CD4-positive, alpha-beta memory T cell (primary cell): ENCODE results near the gene MAML2. TPM values are rescaled to one million over a fixed set of nuclear protein-coding genes. Genes with fewer than 3 reads are reported as not detected.

Experiments used
- CTCF ChIA-PET: fragments of 350-600 bp; sonication (Branson Sonifier 250); formaldehyde crosslinking; loops from one replicate; lab custom pipeline; 2021; ENCODE audit warnings: inconsistent platforms; ENCODE audit not compliant: partially characterized antibody; lab: Charles Lee
- POLR2A ChIA-PET: fragments of 350-600 bp; sonication (Branson Sonifier 250); formaldehyde crosslinking; loops from one replicate; lab custom pipeline; 2021; ENCODE audit not compliant: partially characterized antibody; lab: Charles Lee
- DNase-seq, 5 donors: peaks; one replicate each; pipeline versions ENCODE4 v3.0.0 to v3.0.0-alpha.2; 2020 to 2022; ENCODE audit warnings: mixed read lengths in 1 of 5
- H3K27ac ChIP-seq: one replicate; pipeline ENCODE4 v1.7.0; 2013; ENCODE audit warnings: low read depth, low read length
- H3K27me3 ChIP-seq: 2 replicates; pipeline ENCODE4 v1.7.0; 2013; ENCODE audit warnings: mild to moderate bottlenecking, low read length, moderate library complexity; ENCODE audit not compliant: insufficient read depth
- H3K36me3 ChIP-seq: 2 replicates; pipeline ENCODE4 v1.7.0; 2013; ENCODE audit warnings: mild to moderate bottlenecking, low read length, moderate library complexity; ENCODE audit not compliant: insufficient read depth
- H3K4me1 ChIP-seq: 2 replicates; pipeline ENCODE4 v1.7.0; 2013; ENCODE audit warnings: mild to moderate bottlenecking, low read length, moderate library complexity; ENCODE audit not compliant: insufficient read depth
- H3K4me3 ChIP-seq, 2 donors: one replicate each; pipeline ENCODE4 v1.7.0; 2013; ENCODE audit warnings: low read length in 2 of 2, mild to moderate bottlenecking in 1 of 2
- H3K9me3 ChIP-seq, 2 donors: one replicate each; pipeline ENCODE4 v1.7.0; 2013; ENCODE audit warnings: low read length in 2 of 2, control low read depth in 1 of 2; ENCODE audit not compliant: control insufficient read depth in 1 of 2
- H3K27ac Mint-ChIP-seq, 7 donors: one replicate each; pipeline ENCODE4 v1.8.0; 2020 to 2021; ENCODE audit warnings: mixed read lengths in 7 of 7, mild to moderate bottlenecking in 6 of 7, inconsistent platforms in 3 of 7, moderate library complexity in 3 of 7
- H3K27me3 Mint-ChIP-seq, 2 donors: one replicate each; pipeline ENCODE4 v1.8.0; 2020 to 2021; ENCODE audit warnings: mixed read lengths in 2 of 2
- H3K36me3 Mint-ChIP-seq, 2 donors: one replicate each; pipeline ENCODE4 v1.8.0; 2020 to 2021; ENCODE audit warnings: mixed read lengths in 2 of 2, inconsistent platforms in 1 of 2, mild to moderate bottlenecking in 1 of 2
- H3K4me1 Mint-ChIP-seq, 4 donors: one replicate each; pipeline ENCODE4 v1.8.0; 2020 to 2021; ENCODE audit warnings: mixed read lengths in 4 of 4, mild to moderate bottlenecking in 1 of 4
- H3K4me3 Mint-ChIP-seq, 8 donors: one replicate each; pipeline ENCODE4 v1.8.0; 2020 to 2021; ENCODE audit warnings: mixed read lengths in 8 of 8, mild to moderate bottlenecking in 7 of 8, moderate library complexity in 6 of 8, inconsistent platforms in 3 of 8
- H3K9me3 Mint-ChIP-seq, 8 donors: one replicate each; pipeline ENCODE4 v1.8.0; 2020 to 2021; ENCODE audit warnings: mixed read lengths in 8 of 8, mild to moderate bottlenecking in 5 of 8, inconsistent platforms in 3 of 8, moderate library complexity in 1 of 8
- intact Hi-C: fragments of 100-400 bp; cut with micrococcal nuclease; formaldehyde crosslinking; loops from one replicate; pipeline ENCODE4 v1.15.1; 2023
- polyA plus RNA-seq, 2 donors: library from polyadenylated mRNA; unstranded; fragments of 300-500 nt; fragmentation: Illumina TruSeq; gene quantifications; one replicate each; pipeline ENCODE4 v1.2.3, GENCODE V29; 2021
- total RNA-seq, 2 experiments: library from RNA; stranded (reverse); gene quantifications; one replicate each; pipeline ENCODE4 v1.2.3, GENCODE V29; 2021

The MAML2 gene
- total and polyA plus RNA-seq, 4 experiments from 2014 or later = 1.6 to 38.3 (median 25.5) TPM

GRCh38 chr11:96267496-96268032, 75.4 kb downstream of the MAML2 start:
- peak; percentile 35 to 71 (median 46) for DNase-seq
- peaks cover 61 to 92% (median 77%) of the 10 kb centered on the region in 4 donors for H3K4me1 Mint-ChIP-seq

GRCh38 chr11:96267001-96267495, 75.9 kb downstream of the MAML2 start:
- Mint-ChIP-seq H3K9me3 (peaks cover 0 to 10% (median under 1%) of the 10 kb centered on the region in 8 donors), H3K27ac (peak overlapping the region; percentile 88 to 96 (median 93)), H3K36me3 (peaks cover 29 to 46% of the 10 kb centered on the region in 2 donors), H3K27me3 (no peaks in the 10 kb centered on the region), H3K4me1 (peaks cover 59 to 89% (median 73%) of the 10 kb centered on the region in 4 donors), H3K4me3 (peak overlapping the region; percentile 70 to 90 (median 82))
- H3K4me1 ChIP-seq = peaks cover 55% of the 10 kb centered on the region
- H3K27me3 ChIP-seq = no peaks in the 10 kb centered on the region
- no peaks in the 10 kb centered on the region for H3K36me3 ChIP-seq
- ChIA-PET POLR2A (interaction anchor here (0.6 to 3.4 kb wide), 11 partner anchors 9 to 1036 kb away, joined by 3 to 27 read pairs (median 6); partner anchors contain the start of genes MAML2 and SESN3), CTCF (interaction anchor here (1.1 to 3.9 kb wide), 7 partner anchors 12 to 255 kb away, joined by 3 to 32 read pairs (median 4); partner anchors contain the start of gene MAML2)
- intact Hi-C loops = loop anchor here (1.0 kb wide), 2 partner anchors 8 to 13 kb away; no protein-coding TSS in a partner anchor
- H3K9me3 ChIP-seq = no peaks in the 10 kb centered on the region
- H3K27ac ChIP-seq = peak overlapping the region; percentile 68
- no peak for DNase-seq
- peak overlapping the region; percentile 14 to 28 for H3K4me3 ChIP-seq

More at GRCh38 chr11:96267496-96268032, 75.4 kb downstream of the MAML2 start:
- H3K4me3 Mint-ChIP-seq = peak overlapping the region; percentile 70 to 90 (median 82)
- H3K27me3 Mint-ChIP-seq = no peaks in the 10 kb centered on the region
- Histone ChIP-seq H3K4me1 (peaks cover 57% of the 10 kb centered on the region), H3K27me3 (no peaks in the 10 kb centered on the region), H3K4me3 (peak overlapping the region; percentile 14 to 28), H3K27ac (peak overlapping the region; percentile 68), H3K9me3 (no peaks in the 10 kb centered on the region), H3K36me3 (no peaks in the 10 kb centered on the region)
- intact Hi-C loops = loop anchor here (1.0 kb wide), 2 partner anchors 8 to 13 kb away; no protein-coding TSS in a partner anchor
- H3K36me3 Mint-ChIP-seq = peaks cover 31 to 51% of the 10 kb centered on the region in 2 donors
- ChIA-PET POLR2A (interaction anchor here (0.7 to 3.4 kb wide), 11 partner anchors 9 to 1036 kb away, joined by 3 to 27 read pairs (median 6); partner anchors contain the start of genes MAML2 and SESN3), CTCF (interaction anchor here (1.1 to 3.9 kb wide), 7 partner anchors 12 to 256 kb away, joined by 3 to 32 read pairs (median 4); partner anchors contain the start of gene MAML2)
- H3K27ac Mint-ChIP-seq = peak overlapping the region; percentile 88 to 96 (median 93)
- peaks cover 0 to 10% (median under 1%) of the 10 kb centered on the region in 8 donors for H3K9me3 Mint-ChIP-seq

- ChIA-PET POLR2A (interaction anchor here (1.0 to 3.4 kb wide), 5 partner anchors 10 to 77 kb away, joined by 3 to 27 read pairs (median 12); partner anchors contain the start of gene MAML2), CTCF (interaction anchor here (1.8 to 3.9 kb wide), 3 partner anchors 10 to 77 kb away, joined by 4 to 32 read pairs (median 11); partner anchors contain the start of gene MAML2)
- no peaks in the 10 kb centered on the region for H3K36me3 ChIP-seq
- Mint-ChIP-seq H3K36me3 (peaks cover 19 to 35% of the 10 kb centered on the region in 2 donors), H3K9me3 (peaks cover 0 to 10% (median under 1%) of the 10 kb centered on the region in 8 donors), H3K27ac (peak overlapping the region in 6 of 7 donors; percentile 43 to 93 (median 88)), H3K4me3 (peak overlapping the region in 1 of 8 donors; percentile 36), H3K4me1 (peaks cover 57 to 93% (median 73%) of the 10 kb centered on the region in 4 donors), H3K27me3 (no peaks in the 10 kb centered on the region)
- H3K4me3 ChIP-seq = no peak overlapping the region
- H3K27me3 ChIP-seq = no peaks in the 10 kb centered on the region
- H3K4me1 ChIP-seq = peaks cover 61% of the 10 kb centered on the region
- H3K9me3 ChIP-seq = no peaks in the 10 kb centered on the region
- intact Hi-C loops = no loop called here
- no peak overlapping the region for H3K27ac ChIP-seq
- no peak for DNase-seq
Observed at GRCh38 chr11:96265972-96266371, 77.0 kb downstream of the MAML2 start.

- no peak overlapping the region for H3K27ac ChIP-seq
- peaks cover 68% of the 10 kb centered on the region for H3K4me1 ChIP-seq
Observed at GRCh38 chr11:96265220-96265737, 77.7 kb downstream of the MAML2 start.

GRCh38 chr11:96264364-96264763, 78.6 kb downstream of the MAML2 start:
- H3K27ac ChIP-seq = no peak overlapping the region
- ChIA-PET CTCF (interaction anchor here (1.8 to 3.9 kb wide), 2 partner anchors 16 to 78 kb away, joined by 4 to 32 read pairs; partner anchors contain the start of gene MAML2), POLR2A (interaction anchor here (0.9 to 3.4 kb wide), 3 partner anchors 8 to 79 kb away, joined by 3 to 12 read pairs (median 3); partner anchors contain the start of gene MAML2)
- intact Hi-C loops = no loop called here
- no peaks in the 10 kb centered on the region for H3K27me3 Mint-ChIP-seq
- H3K36me3 Mint-ChIP-seq = peaks cover 14 to 23% of the 10 kb centered on the region in 2 donors
- no peaks in the 10 kb centered on the region for H3K36me3 ChIP-seq
- H3K4me1 ChIP-seq = peaks cover 77% of the 10 kb centered on the region
- H3K4me3 ChIP-seq = no peak overlapping the region
- H3K9me3 Mint-ChIP-seq = peaks cover 0 to 7% (median under 1%) of the 10 kb centered on the region in 8 donors
- no peaks in the 10 kb centered on the region for H3K9me3 ChIP-seq
- peak overlapping the region in 4 of 7 donors; percentile 1 to 53 (median 50) for H3K27ac Mint-ChIP-seq
- no peaks in the 10 kb centered on the region for H3K27me3 ChIP-seq
- DNase-seq = no peak
- H3K4me3 Mint-ChIP-seq = peak overlapping the region in 2 of 8 donors; percentile 34 to 58
- peaks cover 66 to 95% (median 81%) of the 10 kb centered on the region in 4 donors for H3K4me1 Mint-ChIP-seq

More at GRCh38 chr11:96265220-96265737, 77.7 kb downstream of the MAML2 start:
- Histone ChIP-seq H3K36me3 (no peaks in the 10 kb centered on the region), H3K4me3 (no peak overlapping the region), H3K9me3 (no peaks in the 10 kb centered on the region), H3K27me3 (no peaks in the 10 kb centered on the region)
- ChIA-PET CTCF (interaction anchor here (1.8 to 3.9 kb wide), 2 partner anchors 15 to 77 kb away, joined by 4 to 32 read pairs; partner anchors contain the start of gene MAML2), POLR2A (interaction anchor here (1.0 to 3.4 kb wide), 3 partner anchors 10 to 78 kb away, joined by 3 to 27 read pairs (median 12); partner anchors contain the start of gene MAML2)
- no peak for DNase-seq
- Mint-ChIP-seq H3K9me3 (peaks cover 0 to 10% (median under 1%) of the 10 kb centered on the region in 8 donors), H3K27me3 (no peaks in the 10 kb centered on the region), H3K4me3 (peak overlapping the region in 4 of 8 donors; percentile 18 to 58 (median 36)), H3K4me1 (peaks cover 59 to 94% (median 74%) of the 10 kb centered on the region in 4 donors), H3K27ac (peak overlapping the region; percentile 43 to 89 (median 68)), H3K36me3 (peaks cover 14 to 30% of the 10 kb centered on the region in 2 donors)
- intact Hi-C loops = no loop called here

GRCh38 chr11:96263238-96263763, 79.7 kb downstream of the MAML2 start:
- Mint-ChIP-seq H3K9me3 (peaks cover 0 to 2% (median 0%) of the 10 kb centered on the region in 8 donors), H3K36me3 (peaks cover 11 to 15% of the 10 kb centered on the region in 2 donors), H3K4me3 (peak overlapping the region in 1 of 8 donors; percentile 11), H3K27ac (peak overlapping the region in 4 of 7 donors; percentile 29 to 61 (median 53)), H3K27me3 (no peaks in the 10 kb centered on the region), H3K4me1 (peaks cover 72 to 96% (median 85%) of the 10 kb centered on the region in 4 donors)
- Histone ChIP-seq H3K4me1 (peaks cover 83% of the 10 kb centered on the region), H3K27me3 (no peaks in the 10 kb centered on the region), H3K9me3 (no peaks in the 10 kb centered on the region), H3K4me3 (no peak overlapping the region), H3K36me3 (no peaks in the 10 kb centered on the region), H3K27ac (no peak overlapping the region)
- intact Hi-C loops = no loop called here
- ChIA-PET POLR2A (interaction anchor here (1.0 to 1.3 kb wide), 4 partner anchors 16 to 185 kb away, joined by 3 read pairs; no protein-coding TSS in a partner anchor), CTCF (interaction anchor here (1.0 kb wide), 1 partner anchor 80 kb away, joined by 3 read pairs; the partner anchor contains the start of gene MAML2)
- DNase-seq = no peak
